ENCODE data around the gene DEDD. TPM values are rescaled to one million over a fixed set of nuclear protein-coding genes. Genes with fewer than 3 reads are reported as not detected.

The DEDD gene
- total RNA-seq, 1 experiment from 2014 or later, result 39.2 TPM

GRCh38 chr1:161100556-161100955, 31.9 kb downstream of the DEDD start:
- no peak overlapping the region for H3K9ac ChIP-seq (ENCODE audit: low read length)
- ATAC-seq (no peak), DNase-seq (no peak)
- peaks cover 12% of the 10 kb centered on the region for H4K20me1 ChIP-seq (ENCODE audit: low read length)
- H2AFZ ChIP-seq (ENCODE audit: low read length), result no peak overlapping the region
- peaks cover 7% of the 10 kb centered on the region for H3F3A ChIP-seq (ENCODE audit: low read length, unreplicated experiment)
- BruUV-seq (replicated peaks), result no TSS peak
- H3K4me2 ChIP-seq (ENCODE audit: low read length), result no peak overlapping the region
- no peaks in the 10 kb centered on the region for H3K9me3 ChIP-seq (ENCODE audit: low read length)
- no peak overlapping the region for H3K4me3 ChIP-seq (ENCODE audit: low read length)
- ChIA-PET CTCF (interaction anchor here (1.3 kb wide), 1 partner anchor 103 kb away, joined by 5 read pairs; no protein-coding TSS in a partner anchor), POLR2A (ENCODE audit: unreplicated experiment) (interaction anchor here (0.6 kb wide), 1 partner anchor 953 kb away, joined by 4 read pairs; no protein-coding TSS in a partner anchor)
- H3K27me3 ChIP-seq (ENCODE audit: low read length), result no peaks in the 10 kb centered on the region
- peaks cover 25% of the 10 kb centered on the region for H3K36me3 ChIP-seq (ENCODE audit: low read depth, low read length)
- TF ChIP-seq EZH2phosphoT487 (IDR thresholded peaks at IDR 0.05; ENCODE audit: borderline replicate concordance, low read length) (no peak), CTCF (conservative IDR thresholded peaks at IDR 0.05; ENCODE audit: low read depth, low read length) (no peak), EZH2 (IDR thresholded peaks at IDR 0.05; ENCODE audit: low read length, unreplicated experiment) (no peak)
- peaks cover 31% of the 10 kb centered on the region for H3K79me2 ChIP-seq (ENCODE audit: low read length)
- H3K4me1 ChIP-seq (ENCODE audit: insufficient read depth, low read length), result peaks cover 23% of the 10 kb centered on the region
- intact Hi-C loops (cut with micrococcal nuclease), result loop anchor here (1.0 kb wide), 1 partner anchor 15 kb away; no protein-coding TSS in a partner anchor
- H3K9me2 ChIP-seq (replicated peaks; ENCODE audit: low read length), result no peaks in the 10 kb centered on the region
- H3K27ac ChIP-seq (ENCODE audit: low read length), result peak overlapping the region; percentile 55

GRCh38 chr1:161099090-161099802, 33.2 kb downstream of the DEDD start:
- peaks cover 23% of the 10 kb centered on the region for H3K4me1 ChIP-seq (ENCODE audit: insufficient read depth, low read length)
- no peak overlapping the region for H3K9ac ChIP-seq (ENCODE audit: low read length)
- ATAC-seq (peak; percentile 4), DNase-seq (no peak)
- H3K36me3 ChIP-seq (ENCODE audit: low read depth, low read length), result peaks cover 25% of the 10 kb centered on the region
- H3K27ac ChIP-seq (ENCODE audit: low read length), result no peak overlapping the region
- peak overlapping the region; percentile 74 for H3K4me3 ChIP-seq (ENCODE audit: low read length)
- no peak for TF ChIP-seq CTCF (conservative IDR thresholded peaks at IDR 0.05; ENCODE audit: low read depth, low read length)
- no peak for TF ChIP-seq EZH2phosphoT487 (IDR thresholded peaks at IDR 0.05; ENCODE audit: borderline replicate concordance, low read length)
- no peak for TF ChIP-seq EZH2 (IDR thresholded peaks at IDR 0.05; ENCODE audit: low read length, unreplicated experiment)
- H3K79me2 ChIP-seq (ENCODE audit: low read length), result peaks cover 18% of the 10 kb centered on the region
- H3K9me2 ChIP-seq (replicated peaks; ENCODE audit: low read length), result no peaks in the 10 kb centered on the region
- ChIA-PET CTCF (interaction anchor here (1.0 to 1.3 kb wide), 2 partner anchors 26 to 102 kb away, joined by 3 to 5 read pairs; no protein-coding TSS in a partner anchor), POLR2A (ENCODE audit: unreplicated experiment) (interaction anchor here (0.5 to 1.1 kb wide), 4 partner anchors 54 to 1092 kb away, joined by 3 to 27 read pairs (median 4); partner anchors contain the start of genes UFC1 and USF1)
- no peaks in the 10 kb centered on the region for H3K9me3 ChIP-seq (ENCODE audit: low read length)
- intact Hi-C loops (cut with micrococcal nuclease), result loop anchor here (2.0 kb wide), 2 partner anchors 34 to 264 kb away; partner anchors contain the start of gene DEDD
- peaks cover 7% of the 10 kb centered on the region for H3F3A ChIP-seq (ENCODE audit: low read length, unreplicated experiment)
- peak overlapping the region; percentile 93 for H3K4me2 ChIP-seq (ENCODE audit: low read length)
- BruUV-seq (replicated peaks), result TSS peak; percentile 49
- no peak overlapping the region for H2AFZ ChIP-seq (ENCODE audit: low read length)
- H3K27me3 ChIP-seq (ENCODE audit: low read length), result no peaks in the 10 kb centered on the region
- peaks cover 5% of the 10 kb centered on the region for H4K20me1 ChIP-seq (ENCODE audit: low read length)

Measured in PC-3 (cell line).